Neural crest cell (in vitro differentiated cells): ENCODE measurements around the gene ADD3. TPM values are rescaled to one million over a fixed set of nuclear protein-coding genes. Genes with fewer than 3 reads are reported as not detected.

Experiments used
- DNase-seq: peaks from one replicate; pipeline ENCODE4 v3.0.0; 2021; ENCODE audit warnings: low read depth, mixed read lengths, low spot score
- H3K27ac Mint-ChIP-seq: one replicate; pipeline ENCODE4 v1.8.0; 2021; ENCODE audit warnings: mild to moderate bottlenecking, mixed read lengths; ENCODE audit not compliant: unreplicated experiment
- H3K27me3 Mint-ChIP-seq: 2 replicates; pipeline ENCODE4 v1.8.0; 2021; ENCODE audit warnings: low read depth, mild to moderate bottlenecking, mixed read lengths
- H3K36me3 Mint-ChIP-seq: 2 replicates; pipeline ENCODE4 v1.8.0; 2021; ENCODE audit warnings: low read depth, mild to moderate bottlenecking, mixed read lengths
- H3K4me1 Mint-ChIP-seq: 2 replicates; pipeline ENCODE4 v1.8.0; 2021; ENCODE audit warnings: mixed read lengths
- H3K4me3 Mint-ChIP-seq: one replicate; pipeline ENCODE4 v1.8.0; 2021; ENCODE audit warnings: mild to moderate bottlenecking, mixed read lengths
- H3K9me3 Mint-ChIP-seq: 2 replicates; pipeline ENCODE4 v1.8.0; 2021; ENCODE audit warnings: mixed read lengths
- total RNA-seq: library from RNA; stranded (reverse); gene quantifications from 2 replicates; pipeline ENCODE4 v1.2.1, GENCODE V29; 2021
- TF ChIP-seq, protein P1 (sequence below): fragments of 200-600 bp; sonication (generic); conservative IDR thresholded peaks from 2 replicates; pipeline ENCODE4 v1.5.0; 2021; ENCODE audit warnings: antibody characterized with exemption, mild to moderate bottlenecking

Gene ADD3
- total RNA-seq, 1 donor from 2014 or later, result 50.2 TPM

DNA sequence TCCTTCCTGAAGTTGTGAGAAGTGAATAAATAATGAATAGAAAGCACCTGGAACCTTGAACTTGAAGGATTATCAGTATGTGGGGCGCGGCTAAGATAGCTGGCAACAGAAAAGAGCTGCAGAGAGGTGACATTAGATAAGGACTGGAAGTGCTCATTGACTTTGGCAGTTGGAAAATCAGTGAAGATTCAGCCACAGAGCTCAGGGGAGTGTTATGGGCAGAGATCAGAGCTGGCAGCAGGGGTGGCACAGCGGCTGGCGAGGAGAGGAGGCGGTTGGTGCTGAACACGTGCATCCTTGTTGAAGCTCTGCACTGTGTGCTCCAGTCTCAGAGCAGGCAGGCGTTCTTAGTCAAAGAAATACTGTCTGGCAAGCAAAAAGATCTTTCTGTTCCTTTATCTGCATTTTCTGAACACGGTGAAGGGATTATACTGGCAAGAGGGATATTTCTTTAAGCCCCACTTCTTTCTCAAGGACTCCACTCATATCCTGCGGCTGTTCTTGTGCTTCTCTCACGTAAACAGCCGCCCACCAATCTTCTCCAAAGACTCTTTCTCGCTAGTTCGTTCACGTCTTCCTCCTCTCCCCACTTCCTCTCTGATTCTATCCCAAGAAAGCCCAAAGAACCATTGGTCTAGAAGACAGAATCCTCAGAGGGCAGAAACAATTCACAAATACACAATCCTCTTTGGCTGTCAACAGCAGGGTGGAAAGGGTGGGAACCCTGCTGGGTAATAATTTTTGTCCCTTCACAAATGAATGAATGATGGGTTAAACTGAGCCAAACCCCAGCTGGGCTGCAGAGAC is 38.6 kb upstream of the ADD3 start:
- no peak overlapping the region for H3K27ac Mint-ChIP-seq

DNA sequence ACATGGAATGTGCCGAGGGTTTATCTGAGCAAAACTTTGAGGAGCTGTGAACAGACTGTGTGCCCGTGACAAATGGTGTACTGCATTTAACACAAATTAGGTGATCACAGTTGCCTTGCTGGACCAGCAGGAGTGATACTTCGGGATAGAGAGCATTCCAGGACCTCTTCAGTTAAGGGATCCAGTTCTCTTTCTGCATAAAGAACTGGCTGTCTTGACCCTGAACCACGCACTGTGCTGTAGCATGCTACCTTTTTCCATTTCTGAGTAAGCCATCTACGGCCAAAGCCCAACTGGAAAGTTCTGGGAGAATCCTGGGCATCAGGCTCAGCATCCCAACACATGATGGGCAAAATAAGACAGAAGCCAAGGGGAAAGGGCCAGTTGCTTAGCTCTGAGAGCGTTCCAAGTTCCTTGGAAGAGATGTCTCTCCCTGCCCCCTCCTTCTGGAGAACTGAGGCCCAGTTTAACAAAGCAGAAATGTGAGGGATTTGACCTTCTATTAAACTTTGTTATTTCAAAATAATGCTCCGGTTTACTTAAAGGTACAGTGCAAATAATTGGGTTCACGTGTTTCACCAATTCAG is 37.9 kb upstream of the ADD3 start:
- DNase-seq, result no peak
- no peaks in the 10 kb centered on the region for H3K27me3 Mint-ChIP-seq
- H3K4me1 Mint-ChIP-seq, result peaks cover 18% of the 10 kb centered on the region
- no peaks in the 10 kb centered on the region for H3K9me3 Mint-ChIP-seq
- H3K27ac Mint-ChIP-seq, result no peak overlapping the region
- H3K36me3 Mint-ChIP-seq, result no peaks in the 10 kb centered on the region
- no peak overlapping the region for H3K4me3 Mint-ChIP-seq
- TF ChIP-seq, protein P1, sequence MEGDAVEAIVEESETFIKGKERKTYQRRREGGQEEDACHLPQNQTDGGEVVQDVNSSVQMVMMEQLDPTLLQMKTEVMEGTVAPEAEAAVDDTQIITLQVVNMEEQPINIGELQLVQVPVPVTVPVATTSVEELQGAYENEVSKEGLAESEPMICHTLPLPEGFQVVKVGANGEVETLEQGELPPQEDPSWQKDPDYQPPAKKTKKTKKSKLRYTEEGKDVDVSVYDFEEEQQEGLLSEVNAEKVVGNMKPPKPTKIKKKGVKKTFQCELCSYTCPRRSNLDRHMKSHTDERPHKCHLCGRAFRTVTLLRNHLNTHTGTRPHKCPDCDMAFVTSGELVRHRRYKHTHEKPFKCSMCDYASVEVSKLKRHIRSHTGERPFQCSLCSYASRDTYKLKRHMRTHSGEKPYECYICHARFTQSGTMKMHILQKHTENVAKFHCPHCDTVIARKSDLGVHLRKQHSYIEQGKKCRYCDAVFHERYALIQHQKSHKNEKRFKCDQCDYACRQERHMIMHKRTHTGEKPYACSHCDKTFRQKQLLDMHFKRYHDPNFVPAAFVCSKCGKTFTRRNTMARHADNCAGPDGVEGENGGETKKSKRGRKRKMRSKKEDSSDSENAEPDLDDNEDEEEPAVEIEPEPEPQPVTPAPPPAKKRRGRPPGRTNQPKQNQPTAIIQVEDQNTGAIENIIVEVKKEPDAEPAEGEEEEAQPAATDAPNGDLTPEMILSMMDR, result no peak

More for the DNA sequence above, 38.6 kb upstream of the ADD3 start:
- H3K36me3 Mint-ChIP-seq, result no peaks in the 10 kb centered on the region
- peaks cover 14% of the 10 kb centered on the region for H3K4me1 Mint-ChIP-seq
- TF ChIP-seq, protein P1, result no peak
- H3K27me3 Mint-ChIP-seq, result no peaks in the 10 kb centered on the region
- DNase-seq, result no peak
- no peaks in the 10 kb centered on the region for H3K9me3 Mint-ChIP-seq
- H3K4me3 Mint-ChIP-seq, result no peak overlapping the region

DNA sequence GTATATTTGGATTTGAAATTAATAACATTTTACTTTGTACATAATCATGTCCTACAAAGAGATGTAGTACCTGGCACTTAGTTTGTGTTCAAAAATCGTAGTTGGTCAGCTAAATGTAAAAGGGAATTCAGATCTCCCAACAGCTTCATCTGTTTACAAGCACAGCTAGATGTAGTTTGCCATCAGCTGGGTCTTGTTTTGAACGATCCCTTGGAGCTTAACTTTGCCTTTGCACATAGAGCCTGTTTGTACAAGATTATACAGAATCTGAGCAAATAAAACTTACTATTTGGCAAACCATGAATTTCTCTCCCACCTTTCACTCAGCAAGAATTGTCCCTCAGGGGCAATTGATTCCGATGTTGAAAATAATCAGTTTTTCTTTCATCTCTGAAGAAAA is 36.1 kb upstream of the ADD3 start:
- Mint-ChIP-seq H3K9me3 (no peaks in the 10 kb centered on the region), H3K27ac (no peak overlapping the region), H3K4me3 (no peak overlapping the region), H3K27me3 (no peaks in the 10 kb centered on the region), H3K36me3 (no peaks in the 10 kb centered on the region), H3K4me1 (peaks cover 22% of the 10 kb centered on the region)
- TF ChIP-seq, protein P1, result no peak
- DNase-seq, result no peak

DNA sequence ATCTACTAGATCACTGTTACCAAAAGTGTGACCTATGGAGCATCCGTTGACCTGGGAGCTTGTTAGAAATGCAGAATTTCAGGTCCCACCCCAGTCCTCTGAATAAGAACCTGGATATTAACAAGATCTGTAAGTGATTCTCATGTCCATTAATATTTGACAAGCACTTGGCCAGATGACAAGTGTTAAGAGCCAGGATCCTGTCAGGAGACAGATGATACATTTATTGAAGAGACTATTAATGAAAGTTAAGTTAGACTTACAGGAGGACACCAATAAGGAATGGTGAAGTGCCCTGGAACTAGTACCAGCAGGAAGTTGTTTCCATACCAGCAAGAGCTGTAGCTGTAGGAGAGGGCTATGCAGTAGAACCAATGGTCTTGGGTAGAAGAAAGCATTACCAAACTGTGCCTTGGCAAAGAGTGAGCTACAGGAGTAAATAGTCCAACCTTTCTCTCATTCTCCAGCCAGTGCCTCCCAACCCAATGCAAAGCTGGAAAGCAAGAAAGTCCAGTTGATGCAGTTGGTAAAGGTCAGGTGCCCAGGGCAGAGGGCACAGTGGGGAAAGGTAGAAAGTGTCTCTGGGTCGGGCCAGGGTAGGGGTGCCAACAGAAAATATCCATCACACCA is 35.3 kb upstream of the ADD3 start:
- H3K27me3 Mint-ChIP-seq, result no peaks in the 10 kb centered on the region
- peaks cover 22% of the 10 kb centered on the region for H3K4me1 Mint-ChIP-seq
- no peak overlapping the region for H3K27ac Mint-ChIP-seq
- DNase-seq, result no peak
- no peak overlapping the region for H3K4me3 Mint-ChIP-seq
- TF ChIP-seq, protein P1, result no peak
- no peaks in the 10 kb centered on the region for H3K9me3 Mint-ChIP-seq
- H3K36me3 Mint-ChIP-seq, result no peaks in the 10 kb centered on the region

DNA sequence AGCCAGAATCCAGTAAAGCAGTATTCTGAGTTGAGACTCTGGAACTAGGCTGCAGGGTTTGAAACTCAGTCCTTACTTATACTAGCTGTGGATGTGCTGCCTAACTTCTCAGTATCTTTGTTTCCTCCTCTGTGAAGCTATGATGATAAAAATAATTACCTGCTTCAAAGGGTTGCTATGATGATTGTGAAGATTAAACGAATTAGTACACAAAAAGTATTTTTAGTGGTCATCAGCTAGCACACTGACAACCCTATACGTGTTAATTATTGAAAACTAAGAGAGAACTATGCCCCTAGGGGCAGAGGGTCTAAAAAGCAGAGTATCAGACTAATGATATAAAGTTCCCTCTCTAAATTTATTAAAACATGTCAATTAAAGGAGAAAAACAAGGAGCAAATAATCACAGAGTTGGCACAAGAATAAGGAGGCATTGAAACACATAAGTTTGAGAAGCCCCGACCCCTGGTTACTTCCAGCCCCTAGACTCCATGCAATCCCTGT is 34.4 kb upstream of the ADD3 start:
- Mint-ChIP-seq H3K36me3 (no peaks in the 10 kb centered on the region), H3K27ac (no peak overlapping the region), H3K4me1 (peaks cover 25% of the 10 kb centered on the region), H3K9me3 (no peaks in the 10 kb centered on the region), H3K4me3 (no peak overlapping the region), H3K27me3 (no peaks in the 10 kb centered on the region)
- DNase-seq, result no peak
- TF ChIP-seq, protein P1, result no peak
